Endothelial cell of umbilical vein (primary cell): ENCODE results near the gene YIPF3. TPM values are rescaled to one million over a fixed set of nuclear protein-coding genes. Genes with fewer than 3 reads are reported as not detected.
"Not testable (repeated sequence)": the region's sequence is repeated elsewhere in the genome, so short reads cannot be mapped to it uniquely, and the experiment has no call there.

ENCODE experiments used
- BruUV-seq: library from RNA; stranded (reverse); fragments of 400-500 nt; replicated peaks from 2 replicates; lab custom pipeline; 2021; lab: Mats Ljungman, UMichigan
- CTCF ChIA-PET: fragments of 300-600, 350-600 bp; sonication (Branson Sonifier 250); formaldehyde crosslinking; loops from one replicate; lab custom pipeline; 2021; ENCODE audit warnings: antibody characterized with exemption, inconsistent platforms; lab: Charles Lee
- POLR2A ChIA-PET: fragments of 300-600, 350-600 bp; sonication (Branson Sonifier 250); formaldehyde crosslinking; loops from one replicate; lab custom pipeline; 2021; ENCODE audit warnings: antibody characterized with exemption, inconsistent platforms; lab: Charles Lee
- DNase-seq: peaks from one replicate; pipeline ENCODE4 v3.0.0-alpha.2; 2011; ENCODE audit warnings: low read depth, low spot score
- FAIRE-seq: peaks from 2 replicates; lab custom pipeline; 2011; peaks lifted over from hg19 to GRCh38; lab: Jason Lieb, UNC
- H2AFZ ChIP-seq: 2 replicates; pipeline ENCODE4 v1.6.0; 2012; ENCODE audit warnings: low read depth, low read length, control low read depth, inconsistent platforms
- H3K27ac ChIP-seq: 2 replicates; pipeline ENCODE4 v1.5.1; 2011; ENCODE audit warnings: low read depth, mild to moderate bottlenecking, control low read depth, low read length, moderate library complexity; ENCODE audit not compliant: insufficient read depth
- H3K27me3 ChIP-seq, 2 experiments: 2 replicates each; pipeline versions ENCODE4 v1.6.0 to v1.6.1; 2011; ENCODE audit warnings: low read length in 2 of 2, mixed read lengths in 1 of 2; ENCODE audit not compliant: control insufficient read depth in 2 of 2, insufficient read depth in 2 of 2
- H3K36me3 ChIP-seq, 2 experiments: 2 replicates in 1 of 2; 3 replicates in 1 of 2; pipeline ENCODE4 v1.5.1; 2011; ENCODE audit warnings: low read length in 2 of 2, mild to moderate bottlenecking in 1 of 2, moderate library complexity in 1 of 2; ENCODE audit not compliant: control insufficient read depth in 2 of 2, insufficient read depth in 2 of 2; ENCODE audit errors: extremely low read depth in 1 of 2
- H3K4me1 ChIP-seq: 3 replicates; pipeline ENCODE4 v1.5.1; 2011; ENCODE audit warnings: mild to moderate bottlenecking, low read length; ENCODE audit not compliant: control insufficient read depth, insufficient read depth; ENCODE audit errors: extremely low read depth
- H3K4me2 ChIP-seq: 2 replicates; pipeline ENCODE4 v1.6.1; 2011; ENCODE audit warnings: low read length, control low read depth, mixed read lengths; ENCODE audit not compliant: insufficient read depth
- H3K4me3 ChIP-seq, 3 experiments: fragments of 200-600 bp in 1 of 3; sonication (generic), shearing (Covaris generic) in 1 of 3; replicated peaks in 1 of 3; 2 replicates each; pipeline ENCODE4 v1.5.1; 2011 to 2016; ENCODE audit warnings: control low read depth in 3 of 3, low read length in 3 of 3, mild to moderate bottlenecking in 2 of 3, inconsistent platforms in 1 of 3, low read depth in 1 of 3, moderate library complexity in 1 of 3; ENCODE audit not compliant: insufficient read depth in 1 of 3
- H3K79me2 ChIP-seq: 2 replicates; pipeline ENCODE4 v1.6.0; 2012; ENCODE audit warnings: low read length, inconsistent platforms; ENCODE audit not compliant: control insufficient read depth, insufficient read depth
- H3K9ac ChIP-seq: replicated peaks from 2 replicates; pipeline ENCODE3; 2011; ENCODE audit warnings: low read length, control low read depth; ENCODE audit not compliant: insufficient read depth; ENCODE audit errors: extremely low read depth
- H3K9me1 ChIP-seq: replicated peaks from 3 replicates; pipeline ENCODE4 v1.6.0; 2011; ENCODE audit warnings: mild to moderate bottlenecking, low read length; ENCODE audit not compliant: control insufficient read depth, insufficient read depth; ENCODE audit errors: extremely low read depth
- H3K9me3 ChIP-seq: replicated peaks from 2 replicates; pipeline ENCODE4 v1.5.1; 2012; ENCODE audit warnings: low read length, inconsistent platforms; ENCODE audit not compliant: control insufficient read depth, insufficient read depth
- H4K20me1 ChIP-seq: replicated peaks from 2 replicates; pipeline ENCODE3; 2011; ENCODE audit warnings: mild to moderate bottlenecking, low read length; ENCODE audit not compliant: control insufficient read depth, insufficient read depth; ENCODE audit errors: extremely low read depth
- GATA2 ChIP-seq: IDR thresholded peaks from 2 replicates; pipeline ENCODE4 v1.7.0; 2011; ENCODE audit warnings: low read depth, mild to moderate bottlenecking, moderate library complexity, mixed read lengths, low read length; ENCODE audit not compliant: insufficient read length, insufficient read depth
- POLR2A ChIP-seq: IDR thresholded peaks from 2 replicates; pipeline ENCODE4 v1.6.1; 2012; ENCODE audit warnings: low read depth, mild to moderate bottlenecking, control low read depth, low read length
- dilution Hi-C: fragments of 300-500 bp; cut with MboI; formaldehyde crosslinking; loops from one replicate; pipeline ENCODE4 v1.15.0; 2019; ENCODE audit warnings: low sequenced_read_pairs; ENCODE audit not compliant: extremely low pct_ligation_motif_present
- intact Hi-C: fragments of 100-400 bp; cut with micrococcal nuclease; formaldehyde crosslinking; loops from one replicate; pipeline ENCODE4 v1.10.0; 2022
- polyA plus RNA-seq, 4 experiments: library from polyadenylated mRNA; depleted of rRNA in 3 of 4; stranded (reverse) in 3 of 4; unstranded in 1 of 4; fragments of >200 nt; gene quantifications; 2 replicates each; pipeline versions ENCODE4 v1.2.1 to v1.2.3, GENCODE V29; 2011 to 2012; ENCODE audit warnings: missing spikeins in 1 of 4
- total RNA-seq: library from RNA; stranded (reverse); gene quantifications from 2 replicates; pipeline ENCODE4 v1.2.3, GENCODE V29; 2021

YIPF3 gene
- total and polyA plus RNA-seq, 2 donors (not counting 3 experiments of a cell fraction or from before 2014, with no cell fraction given), result 119 to 470 TPM

DNA sequence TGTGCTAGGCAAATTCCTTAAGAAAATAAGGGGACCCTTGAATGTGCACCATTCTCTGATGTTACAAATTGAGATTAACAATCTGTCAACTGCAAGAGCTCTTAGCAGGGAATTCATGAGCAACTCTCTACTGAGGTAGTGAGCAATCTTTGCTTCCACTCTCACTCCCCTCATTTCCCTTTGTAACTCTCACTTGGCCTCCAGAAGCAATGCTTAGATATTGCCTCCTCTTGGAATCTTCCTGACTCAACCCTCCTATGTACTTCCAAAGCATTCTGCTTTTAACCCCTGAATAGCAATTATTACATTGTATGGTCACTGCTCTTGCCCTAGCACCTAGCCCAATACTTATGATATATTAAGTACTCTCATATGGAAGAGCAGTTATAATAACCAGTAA, 42.6 kb upstream of the YIPF3 start:
- peaks cover 14 to 30% of the 10 kb centered on the region in 2 experiments for H3K36me3 ChIP-seq
- FAIRE-seq, result no peak

DNA sequence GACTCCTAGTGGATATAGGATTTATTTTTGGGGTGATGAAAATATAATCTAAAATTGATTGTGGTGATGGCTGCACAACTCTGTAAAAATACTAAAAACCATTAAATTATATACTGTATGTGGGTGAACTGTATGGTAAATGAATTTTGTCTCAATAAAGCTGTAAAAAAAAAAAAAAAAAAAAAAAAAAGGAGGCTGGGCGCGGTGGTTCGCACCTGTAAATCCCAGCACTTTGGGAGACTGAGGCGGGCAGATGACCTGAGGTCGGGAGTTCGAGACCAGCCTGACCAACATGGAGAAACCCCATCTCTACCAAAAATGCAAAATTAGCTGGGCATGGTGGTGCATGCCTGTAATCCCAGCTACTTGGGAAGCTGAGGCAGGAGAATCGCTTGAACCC, 40.9 kb upstream of the YIPF3 start:
- H3K79me2 ChIP-seq, H3K4me1 ChIP-seq, H3K4me2 ChIP-seq, intact Hi-C loops, H3K4me3 ChIP-seq, CTCF ChIA-PET, H3K27me3 ChIP-seq, H2AFZ ChIP-seq, H3K9ac ChIP-seq, dilution Hi-C loops, FAIRE-seq, H3K9me3 ChIP-seq, H3K27ac ChIP-seq, DNase-seq, H3K9me1 ChIP-seq, POLR2A ChIA-PET, H4K20me1 ChIP-seq, BruUV-seq: not testable (repeated sequence)
- peaks cover 15 to 33% of the 10 kb centered on the region in 2 experiments for H3K36me3 ChIP-seq

More for the DNA sequence above, 42.6 kb upstream of the YIPF3 start:
- TF ChIP-seq GATA2, result no peak
- no peak for TF ChIP-seq POLR2A
- no peak for DNase-seq
- dilution Hi-C loops, result no loop called here
- Histone ChIP-seq H3K4me3 (no peak overlapping the region), H3K4me1 (no peaks in the 10 kb centered on the region), H3K9me1 (no peaks in the 10 kb centered on the region), H3K4me2 (no peak overlapping the region), H2AFZ (no peak overlapping the region), H3K27ac (no peak overlapping the region), H3K9ac (no peak overlapping the region), H3K79me2 (no peaks in the 10 kb centered on the region), H3K9me3 (no peaks in the 10 kb centered on the region), H4K20me1 (no peaks in the 10 kb centered on the region), H3K27me3 (no peaks in the 10 kb centered on the region)
- ChIA-PET POLR2A (no interaction called here), CTCF (no interaction called here)
- no TSS peak for BruUV-seq
- intact Hi-C loops, result no loop called here
